Hepatocyte (in vitro differentiated cells): ENCODE results near the gene REM2. TPM values are rescaled to one million over a fixed set of nuclear protein-coding genes. Genes with fewer than 3 reads are reported as not detected.

Experiments used
- DNase-seq: peaks from one replicate; pipeline ENCODE4 v3.0.0-alpha.2; 2016; ENCODE audit warnings: low spot score
- H2AFZ ChIP-seq: fragments of 200-600 bp; sonication (generic); 2 replicates; pipeline ENCODE4 v1.6.0; 2016; ENCODE audit warnings: antibody characterized with exemption, mild to moderate bottlenecking
- H3K27ac ChIP-seq: fragments of 200-600 bp; sonication (generic); 2 replicates; pipeline ENCODE4 v1.5.1; 2016; ENCODE audit warnings: mild to moderate bottlenecking
- H3K27me3 ChIP-seq: fragments of 200-600 bp; sonication (generic); 2 replicates; pipeline ENCODE4 v1.6.1; 2016
- H3K36me3 ChIP-seq: fragments of 200-600 bp; sonication (generic); replicated peaks from 2 replicates; pipeline ENCODE4 v1.5.1; 2016; ENCODE audit warnings: low read depth; ENCODE audit not compliant: insufficient read depth
- H3K4me1 ChIP-seq: fragments of 200-600 bp; sonication (generic); 2 replicates; pipeline ENCODE4 v1.5.1; 2016; ENCODE audit warnings: mild to moderate bottlenecking, moderate library complexity; ENCODE audit not compliant: insufficient read depth
- H3K4me2 ChIP-seq: fragments of 200-600 bp; sonication (generic); 2 replicates; pipeline ENCODE4 v1.6.0; 2016
- H3K4me3 ChIP-seq: fragments of 200-600 bp; sonication (generic); 2 replicates; pipeline ENCODE4 v1.5.1; 2016; ENCODE audit warnings: mild to moderate bottlenecking
- H3K79me2 ChIP-seq: fragments of 200-600 bp; sonication (generic); 2 replicates; pipeline ENCODE4 v1.6.0; 2017; ENCODE audit warnings: mild to moderate bottlenecking
- H3K9me2 ChIP-seq: fragments of 200-600 bp; sonication (generic); replicated peaks from 2 replicates; pipeline ENCODE4 v1.6.0; 2017; ENCODE audit warnings: mild to moderate bottlenecking; ENCODE audit not compliant: insufficient read depth
- H3K9me3 ChIP-seq: fragments of 200-600 bp; sonication (generic); 2 replicates; pipeline ENCODE4 v1.5.1; 2016; ENCODE audit warnings: low read depth, mild to moderate bottlenecking
- H4K20me1 ChIP-seq: fragments of 200-600 bp; sonication (generic); 2 replicates; pipeline ENCODE4 v1.6.0; 2016; ENCODE audit warnings: mild to moderate bottlenecking; ENCODE audit not compliant: insufficient read depth, poor library complexity, severe bottlenecking
- CTCF ChIP-seq: fragments of 200-600 bp; sonication (generic); IDR thresholded peaks from 2 replicates; pipeline ENCODE4 v1.5.1; 2016; ENCODE audit warnings: antibody characterized with exemption, mild to moderate bottlenecking; ENCODE audit not compliant: poor library complexity
- EZH2 ChIP-seq: fragments of 200-600 bp; sonication (generic); IDR thresholded peaks from 2 replicates; pipeline ENCODE4 v1.6.1; 2016; ENCODE audit warnings: antibody characterized with exemption, mild to moderate bottlenecking, borderline replicate concordance
- EZH2phosphoT487 ChIP-seq: fragments of 200-600 bp; sonication (generic); IDR thresholded peaks from one replicate; pipeline ENCODE4 v1.6.1; 2018; ENCODE audit warnings: antibody characterized with exemption, mild to moderate bottlenecking, low read depth, moderate library complexity; ENCODE audit not compliant: unreplicated experiment, severe bottlenecking
- WGBS: methylation state at CpG from one replicate; pipeline ENCODE4 v1.1.6; 2016; ENCODE audit warnings: low lambda C conversion rate; ENCODE audit errors: missing lambda C conversion rate; 5-methylcytosine and 5-hydroxymethylcytosine counted together
- polyA plus RNA-seq: library from polyadenylated mRNA; unstranded; fragments of >200 nt; fragmentation: Nextera tagmentation; extraction: Ambion mirVana; gene quantifications from 2 replicates; pipeline ENCODE4 v1.2.1, GENCODE V29; 2016
- total RNA-seq: library from RNA; depleted of rRNA; stranded (reverse); fragments of >200 nt; gene quantifications from 2 replicates; pipeline ENCODE4 v1.2.3, GENCODE V29; 2014

REM2 gene
- total and polyA plus RNA-seq, 2 experiments from 2014 or later, result 1.9 to 5.5 TPM

DNA sequence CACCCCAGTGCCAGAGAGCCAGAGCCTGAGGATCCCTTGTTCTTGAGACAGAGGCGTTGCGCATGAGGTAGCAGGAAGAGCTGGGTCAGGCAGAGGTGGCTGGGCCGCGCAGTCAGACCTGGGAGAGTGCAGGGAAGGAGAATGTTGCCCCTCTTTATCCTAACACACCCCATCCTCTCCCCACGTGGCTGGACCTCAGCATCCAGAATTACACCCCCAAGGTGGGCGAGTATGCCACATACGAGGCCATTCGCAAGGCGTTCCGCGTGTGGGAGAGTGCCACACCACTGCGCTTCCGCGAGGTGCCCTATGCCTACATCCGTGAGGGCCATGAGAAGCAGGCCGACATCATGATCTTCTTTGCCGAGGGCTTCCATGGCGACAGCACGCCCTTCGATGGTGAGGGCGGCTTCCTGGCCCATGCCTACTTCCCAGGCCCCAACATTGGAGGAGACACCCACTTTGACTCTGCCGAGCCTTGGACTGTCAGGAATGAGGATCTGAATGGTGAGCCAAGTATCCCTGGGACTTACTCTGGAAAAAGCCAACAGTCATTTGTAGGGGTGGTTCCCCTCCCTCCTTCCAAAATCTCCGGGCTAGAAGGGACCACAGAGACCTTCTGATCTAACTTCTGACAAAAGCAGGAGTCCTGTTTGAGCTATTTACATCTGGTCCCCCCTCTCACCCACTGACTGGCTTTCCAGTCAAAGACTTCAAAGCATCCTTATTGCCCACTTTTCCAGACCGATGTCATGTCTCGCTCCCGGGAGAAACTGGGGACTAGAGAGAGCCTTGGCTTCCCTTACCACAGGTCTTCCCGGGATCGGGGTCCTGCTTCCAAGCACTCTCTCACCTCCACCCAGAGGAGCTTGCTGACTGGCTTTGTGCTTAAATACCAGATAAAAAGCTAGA, 40.6 kb upstream of the REM2 start:
- Histone ChIP-seq H4K20me1 (peaks cover 17% of the 10 kb centered on the region), H3K4me3 (no peak overlapping the region), H3K27me3 (no peaks in the 10 kb centered on the region), H3K79me2 (peaks cover 48% of the 10 kb centered on the region), H3K36me3 (no peaks in the 10 kb centered on the region), H3K4me2 (no peak overlapping the region), H3K4me1 (peaks cover 31% of the 10 kb centered on the region), H3K9me2 (no peaks in the 10 kb centered on the region), H3K9me3 (no peaks in the 10 kb centered on the region), H3K27ac (no peak overlapping the region), H2AFZ (no peak overlapping the region)
- no peak for TF ChIP-seq EZH2
- no peak for TF ChIP-seq EZH2phosphoT487
- no peak for TF ChIP-seq CTCF
- 95% methylated on average over 28 of the region's 28 CpGs for WGBS
- DNase-seq, result no peak

GRCh38 chr14:22843123-22843925, 39.7 kb upstream of the REM2 start:
- no peaks in the 10 kb centered on the region for H3K9me2 ChIP-seq
- H3K4me1 ChIP-seq, result peaks cover 37% of the 10 kb centered on the region
- H3K9me3 ChIP-seq, result no peaks in the 10 kb centered on the region
- no peaks in the 10 kb centered on the region for H3K36me3 ChIP-seq
- no peak for DNase-seq
- peaks cover 39% of the 10 kb centered on the region for H3K79me2 ChIP-seq
- TF ChIP-seq EZH2 (no peak), CTCF (no peak), EZH2phosphoT487 (no peak)
- 93% methylated on average over 20 of the region's 21 CpGs for WGBS
- H3K27ac ChIP-seq, result no peak overlapping the region
- peaks cover 17% of the 10 kb centered on the region for H4K20me1 ChIP-seq
- no peaks in the 10 kb centered on the region for H3K27me3 ChIP-seq
- H3K4me3 ChIP-seq, result no peak overlapping the region
- no peak overlapping the region for H3K4me2 ChIP-seq
- no peak overlapping the region for H2AFZ ChIP-seq

DNA sequence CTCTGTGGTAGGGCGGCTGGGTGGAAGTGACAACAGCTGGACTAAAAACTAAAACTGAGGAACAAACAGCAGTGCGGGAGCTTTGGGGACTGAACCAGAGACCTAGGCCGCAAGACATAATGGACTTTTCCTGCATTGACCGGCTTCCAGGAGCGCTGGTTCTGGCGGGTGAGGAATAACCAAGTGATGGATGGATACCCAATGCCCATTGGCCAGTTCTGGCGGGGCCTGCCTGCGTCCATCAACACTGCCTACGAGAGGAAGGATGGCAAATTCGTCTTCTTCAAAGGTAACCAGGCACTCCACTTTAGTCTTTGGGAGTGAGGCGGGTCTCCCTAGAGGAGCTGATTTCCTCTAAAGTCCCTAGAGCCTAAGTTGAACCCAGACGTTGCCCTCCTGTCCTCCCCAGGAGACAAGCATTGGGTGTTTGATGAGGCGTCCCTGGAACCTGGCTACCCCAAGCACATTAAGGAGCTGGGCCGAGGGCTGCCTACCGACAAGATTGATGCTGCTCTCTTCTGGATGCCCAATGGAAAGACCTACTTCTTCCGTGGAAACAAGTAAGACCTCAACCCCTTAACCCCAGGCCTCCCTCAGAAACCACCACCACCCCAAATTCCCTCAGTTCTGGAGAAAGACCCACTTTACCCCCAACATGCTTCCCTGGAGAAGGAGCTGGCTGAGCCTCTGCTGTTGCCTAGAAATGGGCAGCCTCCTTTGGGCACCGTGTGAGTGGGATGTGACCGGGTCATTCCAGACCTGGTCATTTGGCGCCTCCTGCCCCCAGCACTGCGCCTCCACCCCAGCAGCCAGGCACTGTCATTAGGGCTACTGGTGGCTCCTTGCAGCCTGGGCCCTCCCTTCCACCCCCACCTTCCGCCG, 38.6 kb upstream of the REM2 start:
- H3K79me2 ChIP-seq, result peaks cover 28% of the 10 kb centered on the region
- no peaks in the 10 kb centered on the region for H3K9me2 ChIP-seq
- no peak for DNase-seq
- no peaks in the 10 kb centered on the region for H3K36me3 ChIP-seq
- no peak overlapping the region for H3K4me3 ChIP-seq
- H3K27ac ChIP-seq, result no peak overlapping the region
- WGBS, result 94% methylated on average over 22 of the region's 22 CpGs
- no peaks in the 10 kb centered on the region for H3K9me3 ChIP-seq
- H4K20me1 ChIP-seq, result peaks cover 11% of the 10 kb centered on the region
- H3K4me2 ChIP-seq, result no peak overlapping the region
- TF ChIP-seq CTCF, result no peak
- TF ChIP-seq EZH2phosphoT487, result no peak
- no peak for TF ChIP-seq EZH2
- peaks cover 31% of the 10 kb centered on the region for H3K4me1 ChIP-seq
- no peaks in the 10 kb centered on the region for H3K27me3 ChIP-seq
- H2AFZ ChIP-seq, result no peak overlapping the region
